HL-60 (cell line): Measurements from ENCODE around the gene CNNM3.
A peak's percentile ranks its signal among the peaks of the same experiment; 100 is the strongest.

Experiments
- DNase-seq, 2 experiments: peaks; one replicate each; pipeline ENCODE4 v3.0.0-alpha.2; 2010 to 2020; ENCODE audit warnings: low read depth in 1 of 2, low spot score in 1 of 2
- H3K27ac ChIP-seq: fragments of 250-450 bp; sonication (Bioruptor Pico); replicated peaks from 2 replicates; pipeline ENCODE4 v1.5.1; 2020; ENCODE audit warnings: mild to moderate bottlenecking, moderate library complexity
- H3K27me3 ChIP-seq: fragments of 250-450 bp; sonication (Bioruptor Pico); 2 replicates; pipeline ENCODE4 v1.5.1; 2021; ENCODE audit warnings: mild to moderate bottlenecking, moderate library complexity; ENCODE audit not compliant: insufficient read depth, poor library complexity, severe bottlenecking
- H3K4me3 ChIP-seq: replicated peaks from 2 replicates; pipeline ENCODE4 v1.5.1; 2011; ENCODE audit warnings: mild to moderate bottlenecking, control low read depth, low read length; ENCODE audit not compliant: insufficient read depth
- GABPA ChIP-seq: IDR thresholded peaks from 2 replicates; pipeline ENCODE4 v1.6.1; 2012; ENCODE audit warnings: low read depth
- POLR2AphosphoS5 ChIP-seq: IDR thresholded peaks from 2 replicates; pipeline ENCODE4 v1.6.1; 2012; ENCODE audit warnings: low read depth
- SPI1 ChIP-seq: IDR thresholded peaks from 2 replicates; pipeline ENCODE4 v1.6.1; 2012; ENCODE audit warnings: low read depth, mild to moderate bottlenecking, borderline replicate concordance
- TF ChIP-seq, protein P1 (sequence below): IDR thresholded peaks from one replicate; pipeline ENCODE4 v1.5.1; 2011; ENCODE audit warnings: low read length, control low read depth, inconsistent platforms; ENCODE audit not compliant: insufficient read depth
- TF ChIP-seq, protein P2 (sequence below): IDR thresholded peaks from 2 replicates; pipeline ENCODE4 v1.6.1; 2012; ENCODE audit warnings: low read depth; ENCODE audit not compliant: insufficient replicate concordance

The CNNM3 gene

DNA sequence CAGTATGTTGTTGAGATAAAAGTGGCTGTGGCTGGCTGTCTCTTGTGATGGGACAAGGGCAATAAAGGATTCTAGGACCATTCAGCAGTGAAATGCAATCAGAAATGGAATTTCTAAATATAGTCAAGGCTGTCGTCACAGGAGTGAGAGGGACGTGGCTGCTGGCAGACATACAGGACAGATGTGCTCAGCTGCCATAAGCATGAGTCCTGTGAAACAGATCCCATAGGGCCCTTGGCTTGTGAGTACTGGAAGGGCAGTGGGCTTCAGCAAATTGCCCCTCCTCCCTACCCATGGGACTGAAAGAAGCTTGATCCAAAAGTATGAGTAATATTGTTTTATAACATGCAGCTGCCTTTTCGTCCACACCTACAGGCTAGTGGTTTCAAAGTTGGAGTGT, 4.2 kb upstream of the CNNM3 start:
- no peaks in the 10 kb centered on the region for H3K27me3 ChIP-seq
- no peak overlapping the region for H3K27ac ChIP-seq
- no peak overlapping the region for H3K4me3 ChIP-seq
- TF ChIP-seq GABPA = no peak
- no peak for TF ChIP-seq SPI1
- TF ChIP-seq, protein P1, sequence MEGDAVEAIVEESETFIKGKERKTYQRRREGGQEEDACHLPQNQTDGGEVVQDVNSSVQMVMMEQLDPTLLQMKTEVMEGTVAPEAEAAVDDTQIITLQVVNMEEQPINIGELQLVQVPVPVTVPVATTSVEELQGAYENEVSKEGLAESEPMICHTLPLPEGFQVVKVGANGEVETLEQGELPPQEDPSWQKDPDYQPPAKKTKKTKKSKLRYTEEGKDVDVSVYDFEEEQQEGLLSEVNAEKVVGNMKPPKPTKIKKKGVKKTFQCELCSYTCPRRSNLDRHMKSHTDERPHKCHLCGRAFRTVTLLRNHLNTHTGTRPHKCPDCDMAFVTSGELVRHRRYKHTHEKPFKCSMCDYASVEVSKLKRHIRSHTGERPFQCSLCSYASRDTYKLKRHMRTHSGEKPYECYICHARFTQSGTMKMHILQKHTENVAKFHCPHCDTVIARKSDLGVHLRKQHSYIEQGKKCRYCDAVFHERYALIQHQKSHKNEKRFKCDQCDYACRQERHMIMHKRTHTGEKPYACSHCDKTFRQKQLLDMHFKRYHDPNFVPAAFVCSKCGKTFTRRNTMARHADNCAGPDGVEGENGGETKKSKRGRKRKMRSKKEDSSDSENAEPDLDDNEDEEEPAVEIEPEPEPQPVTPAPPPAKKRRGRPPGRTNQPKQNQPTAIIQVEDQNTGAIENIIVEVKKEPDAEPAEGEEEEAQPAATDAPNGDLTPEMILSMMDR = no peak
- TF ChIP-seq, protein P2, sequence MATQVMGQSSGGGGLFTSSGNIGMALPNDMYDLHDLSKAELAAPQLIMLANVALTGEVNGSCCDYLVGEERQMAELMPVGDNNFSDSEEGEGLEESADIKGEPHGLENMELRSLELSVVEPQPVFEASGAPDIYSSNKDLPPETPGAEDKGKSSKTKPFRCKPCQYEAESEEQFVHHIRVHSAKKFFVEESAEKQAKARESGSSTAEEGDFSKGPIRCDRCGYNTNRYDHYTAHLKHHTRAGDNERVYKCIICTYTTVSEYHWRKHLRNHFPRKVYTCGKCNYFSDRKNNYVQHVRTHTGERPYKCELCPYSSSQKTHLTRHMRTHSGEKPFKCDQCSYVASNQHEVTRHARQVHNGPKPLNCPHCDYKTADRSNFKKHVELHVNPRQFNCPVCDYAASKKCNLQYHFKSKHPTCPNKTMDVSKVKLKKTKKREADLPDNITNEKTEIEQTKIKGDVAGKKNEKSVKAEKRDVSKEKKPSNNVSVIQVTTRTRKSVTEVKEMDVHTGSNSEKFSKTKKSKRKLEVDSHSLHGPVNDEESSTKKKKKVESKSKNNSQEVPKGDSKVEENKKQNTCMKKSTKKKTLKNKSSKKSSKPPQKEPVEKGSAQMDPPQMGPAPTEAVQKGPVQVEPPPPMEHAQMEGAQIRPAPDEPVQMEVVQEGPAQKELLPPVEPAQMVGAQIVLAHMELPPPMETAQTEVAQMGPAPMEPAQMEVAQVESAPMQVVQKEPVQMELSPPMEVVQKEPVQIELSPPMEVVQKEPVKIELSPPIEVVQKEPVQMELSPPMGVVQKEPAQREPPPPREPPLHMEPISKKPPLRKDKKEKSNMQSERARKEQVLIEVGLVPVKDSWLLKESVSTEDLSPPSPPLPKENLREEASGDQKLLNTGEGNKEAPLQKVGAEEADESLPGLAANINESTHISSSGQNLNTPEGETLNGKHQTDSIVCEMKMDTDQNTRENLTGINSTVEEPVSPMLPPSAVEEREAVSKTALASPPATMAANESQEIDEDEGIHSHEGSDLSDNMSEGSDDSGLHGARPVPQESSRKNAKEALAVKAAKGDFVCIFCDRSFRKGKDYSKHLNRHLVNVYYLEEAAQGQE = no peak
- no peak for TF ChIP-seq POLR2AphosphoS5
- no peak for DNase-seq

DNA sequence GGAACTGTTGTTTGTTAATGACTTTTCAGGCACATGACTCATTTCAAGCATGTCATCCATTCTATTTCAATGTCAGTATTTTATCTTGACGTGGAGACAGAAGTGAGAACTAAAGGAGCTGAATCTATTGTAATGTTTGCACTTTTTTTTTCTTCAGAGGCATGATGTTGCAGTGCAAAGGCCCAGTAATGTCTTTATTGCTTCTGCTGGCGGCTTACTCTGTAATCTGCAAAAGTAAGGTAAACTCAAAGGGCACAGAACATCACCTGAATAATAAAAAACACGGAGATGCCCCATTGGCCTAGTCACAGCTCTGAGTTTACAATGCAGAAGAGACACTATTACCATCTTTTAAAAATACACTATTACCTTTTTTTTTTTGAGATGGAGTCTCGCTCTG, 2.4 kb upstream of the CNNM3 start:
- DNase-seq = no peak
- no peak for TF ChIP-seq SPI1
- TF ChIP-seq, protein P2 = no peak
- no peak for TF ChIP-seq POLR2AphosphoS5
- TF ChIP-seq, protein P1 = no peak
- TF ChIP-seq GABPA = no peak

DNA sequence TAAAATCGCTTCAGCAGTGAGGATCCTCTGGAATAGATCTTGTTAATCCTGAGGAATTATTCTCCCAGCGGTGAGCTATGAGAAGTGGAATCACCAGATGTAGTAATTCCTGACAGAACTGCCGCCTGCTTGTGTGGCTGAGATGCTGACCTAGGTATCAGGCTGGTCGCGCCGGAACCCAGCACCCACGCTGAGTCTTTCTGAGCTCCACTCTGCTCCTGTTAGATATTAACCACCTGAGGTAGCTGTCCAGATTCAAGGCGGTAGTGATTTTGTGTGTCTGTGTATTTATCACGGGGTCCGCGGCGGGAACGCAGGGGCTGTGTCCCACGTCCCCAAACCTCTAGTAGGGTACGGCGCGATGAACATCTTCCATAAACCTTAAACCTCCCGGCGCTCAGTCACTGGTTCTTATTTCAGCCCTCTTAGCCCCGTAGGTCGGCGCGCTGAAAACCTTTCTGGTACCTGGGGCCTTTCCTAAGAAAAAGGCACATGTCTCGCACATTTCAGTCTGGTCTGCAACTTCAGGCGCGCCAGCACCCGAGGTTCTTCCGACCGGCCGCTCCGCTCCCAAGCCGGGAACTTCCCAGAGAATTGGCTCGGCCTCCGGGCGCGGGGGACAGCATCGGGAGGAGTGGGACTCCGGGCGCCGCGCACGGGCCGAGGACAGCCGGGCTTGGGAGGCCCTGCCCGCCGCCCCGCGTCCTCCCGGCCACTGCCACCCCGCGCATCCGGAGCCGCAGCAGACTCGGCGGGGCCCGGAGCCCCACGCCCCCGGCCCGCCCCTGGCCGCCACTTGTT, 542 bp upstream of the CNNM3 start:
- no peak for DNase-seq
- peak overlapping the region; percentile 82 for H3K4me3 ChIP-seq
- H3K27ac ChIP-seq = peak overlapping the region; percentile 57
- TF ChIP-seq, protein P1 = no peak
- TF ChIP-seq, protein P2 = peak; percentile 50
- H3K27me3 ChIP-seq = no peaks in the 10 kb centered on the region

More for the DNA sequence above, 2.4 kb upstream of the CNNM3 start:
- H3K27ac ChIP-seq = no peak overlapping the region
- H3K27me3 ChIP-seq = no peaks in the 10 kb centered on the region
- H3K4me3 ChIP-seq = no peak overlapping the region
